HFF-Myc (cell line): ENCODE data around the gene NPR3.

ENCODE experiments used
- DNase-seq: peaks from one replicate; pipeline ENCODE4 v3.0.0-alpha.2; 2011; ENCODE audit warnings: low read depth; ENCODE audit errors: extremely low read depth
- H3K4me3 ChIP-seq: replicated peaks from 2 replicates; pipeline ENCODE4 v1.5.1; 2011; ENCODE audit warnings: low read depth, mild to moderate bottlenecking, control low read depth, low read length
- CTCF ChIP-seq: IDR thresholded peaks from 2 replicates; pipeline ENCODE4 v1.5.1; 2012; ENCODE audit warnings: mild to moderate bottlenecking, low read depth, low read length, control low read depth; ENCODE audit errors: missing control alignments

Gene NPR3

GRCh38 chr5:32752411-32752810, 41.3 kb downstream of the NPR3 start:
- TF ChIP-seq CTCF = no peak
- no peak for DNase-seq
- no peak overlapping the region for H3K4me3 ChIP-seq

- H3K4me3 ChIP-seq = no peak overlapping the region
- DNase-seq = no peak
- TF ChIP-seq CTCF = no peak
Measured at GRCh38 chr5:32753051-32753450, 41.9 kb downstream of the NPR3 start.

GRCh38 chr5:32753765-32754164, 42.6 kb downstream of the NPR3 start:
- no peak for DNase-seq
- no peak for TF ChIP-seq CTCF
- H3K4me3 ChIP-seq = no peak overlapping the region

GRCh38 chr5:32754284-32754683, 43.2 kb downstream of the NPR3 start:
- no peak for DNase-seq
- TF ChIP-seq CTCF = no peak
- H3K4me3 ChIP-seq = no peak overlapping the region

GRCh38 chr5:32760091-32760509, 49.0 kb downstream of the NPR3 start:
- H3K4me3 ChIP-seq = no peak overlapping the region
- no peak for TF ChIP-seq CTCF
- peak; percentile 60 for DNase-seq

- no peak for DNase-seq
- no peak for TF ChIP-seq CTCF
- H3K4me3 ChIP-seq = no peak overlapping the region
Measured at GRCh38 chr5:32765266-32765665, 54.1 kb downstream of the NPR3 start.

GRCh38 chr5:32767948-32768467, 56.9 kb downstream of the NPR3 start:
- DNase-seq = no peak
- no peak for TF ChIP-seq CTCF
- no peak overlapping the region for H3K4me3 ChIP-seq
